ENCODE measurements around the gene LSG1.

DNA sequence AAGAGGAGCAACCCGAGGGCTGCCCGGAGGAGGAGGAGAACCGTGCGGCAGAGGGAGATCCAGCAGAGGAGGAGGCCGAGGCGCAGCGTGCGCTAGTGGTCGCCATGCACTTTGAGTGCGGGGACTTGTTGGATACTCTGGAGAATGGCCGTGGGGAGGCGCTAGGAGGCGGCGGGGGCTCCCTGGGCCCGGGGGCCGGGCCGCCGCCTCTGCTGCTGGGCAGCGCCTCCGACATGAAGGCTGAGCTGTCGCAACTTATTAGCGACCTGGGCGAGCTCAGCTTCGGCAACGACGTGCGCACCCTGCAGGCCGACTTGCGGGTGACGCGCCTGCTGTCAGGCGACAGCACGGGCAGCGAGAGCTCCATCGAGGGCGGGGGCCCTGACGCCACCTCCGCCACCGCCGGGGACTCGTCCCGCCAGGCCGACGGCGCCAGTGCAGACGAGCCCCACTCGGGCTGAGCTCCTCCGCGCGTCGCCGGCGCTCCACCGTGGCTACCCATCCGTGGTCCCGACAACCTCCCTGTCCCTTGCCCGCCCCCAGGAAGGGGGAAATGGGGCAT is 15.7 kb upstream of the LSG1 start:
- TF ChIP-seq, protein P1, sequence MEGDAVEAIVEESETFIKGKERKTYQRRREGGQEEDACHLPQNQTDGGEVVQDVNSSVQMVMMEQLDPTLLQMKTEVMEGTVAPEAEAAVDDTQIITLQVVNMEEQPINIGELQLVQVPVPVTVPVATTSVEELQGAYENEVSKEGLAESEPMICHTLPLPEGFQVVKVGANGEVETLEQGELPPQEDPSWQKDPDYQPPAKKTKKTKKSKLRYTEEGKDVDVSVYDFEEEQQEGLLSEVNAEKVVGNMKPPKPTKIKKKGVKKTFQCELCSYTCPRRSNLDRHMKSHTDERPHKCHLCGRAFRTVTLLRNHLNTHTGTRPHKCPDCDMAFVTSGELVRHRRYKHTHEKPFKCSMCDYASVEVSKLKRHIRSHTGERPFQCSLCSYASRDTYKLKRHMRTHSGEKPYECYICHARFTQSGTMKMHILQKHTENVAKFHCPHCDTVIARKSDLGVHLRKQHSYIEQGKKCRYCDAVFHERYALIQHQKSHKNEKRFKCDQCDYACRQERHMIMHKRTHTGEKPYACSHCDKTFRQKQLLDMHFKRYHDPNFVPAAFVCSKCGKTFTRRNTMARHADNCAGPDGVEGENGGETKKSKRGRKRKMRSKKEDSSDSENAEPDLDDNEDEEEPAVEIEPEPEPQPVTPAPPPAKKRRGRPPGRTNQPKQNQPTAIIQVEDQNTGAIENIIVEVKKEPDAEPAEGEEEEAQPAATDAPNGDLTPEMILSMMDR (conservative IDR thresholded peaks at IDR 0.05 in 1 of 2, IDR thresholded peaks at IDR 0.05 in 1 of 2; ENCODE audit: low read depth in 1 of 2, low read length in 2 of 2) = peak; percentile 3 to 30
- no peak for TF ChIP-seq EZH2 (IDR thresholded peaks at IDR 0.05; ENCODE audit: low read length, missing control alignments)
